Testis (tissue), 3 donors: ENCODE results near the gene PTH2R. TPM values are rescaled to one million over a fixed set of nuclear protein-coding genes. Genes with fewer than 3 reads are reported as not detected.

Source experiments
- DNase-seq: peaks from one replicate; pipeline ENCODE4 v3.0.0-alpha.2; 2019
- H3K27ac ChIP-seq, 2 donors: fragments of 200-600 bp; sonication (generic); one replicate each; pipeline ENCODE4 v1.5.1; 2019
- H3K27me3 ChIP-seq: fragments of 200-600 bp; sonication (generic); one replicate; pipeline ENCODE4 v1.5.1; 2019
- H3K36me3 ChIP-seq: fragments of 200-600 bp; sonication (generic); one replicate; pipeline ENCODE4 v1.5.1; 2017; ENCODE audit warnings: low read depth; ENCODE audit errors: missing control alignments
- H3K4me1 ChIP-seq: fragments of 200-600 bp; sonication (generic); one replicate; pipeline ENCODE4 v1.5.1; 2019
- H3K4me3 ChIP-seq, 2 donors: fragments of 200-600 bp; sonication (generic); one replicate each; pipeline ENCODE4 v1.5.1; 2017 to 2019
- H3K9me3 ChIP-seq: fragments of 200-600 bp; sonication (generic); one replicate; pipeline ENCODE4 v1.5.1; 2017
- CTCF ChIP-seq, 3 experiments: fragments of 450-650 bp in 2 of 3; fragments of 200-600 bp in 1 of 3; sonication (generic) in 1 of 3; IDR thresholded peaks; one replicate each; pipeline ENCODE4 v1.5.1; 2016 to 2019; ENCODE audit warnings: antibody characterized with exemption in 3 of 3, mild to moderate bottlenecking in 2 of 3, moderate library complexity in 1 of 3
- POLR2A ChIP-seq: fragments of 450-650 bp; IDR thresholded peaks from one replicate; pipeline ENCODE4 v1.6.1; 2017; ENCODE audit warnings: antibody characterized with exemption, mild to moderate bottlenecking, moderate library complexity
- WGBS, 2 donors: methylation state at CpG; one replicate each; pipeline ENCODE4 v1.1.5; 2018; 5-methylcytosine and 5-hydroxymethylcytosine counted together
- intact Hi-C: fragments of 100-400 bp; cut with DNase I; formaldehyde crosslinking; loops from one replicate; pipeline ENCODE4 v1.15.1; 2023; ENCODE audit warnings: low total_unique reads
- polyA plus RNA-seq: library from polyadenylated mRNA; stranded (reverse); fragments of 350-450 nt; fragmentation: Illumina TruSeq; extraction: RNeasy Lipid Tissue Mini Kit (QIAGEN cat#74804); gene quantifications from one replicate; pipeline ENCODE4 v1.2.3, GENCODE V29; 2014; ENCODE audit warnings: low read depth, low replicate concordance; ENCODE audit not compliant: insufficient read depth
- total RNA-seq, 2 donors: library from RNA; depleted of rRNA; stranded (reverse); fragments of >200 nt; gene quantifications; one replicate each; pipeline ENCODE4 v1.2.3, GENCODE V29; 2016

Gene PTH2R
- total and polyA plus RNA-seq, 3 donors from 2014 or later: 1.3 to 1.9 (median 1.5) TPM

GRCh38 chr2:208488686-208489564 lies 82.3 kb downstream of the PTH2R start:
- 47 to 63% methylated on average over 12 of the region's 12 CpGs for WGBS, 2 donors
- intact Hi-C loops: no loop called here
- H3K9me3 ChIP-seq: no peaks in the 10 kb centered on the region
- no peak overlapping the region for H3K4me3 ChIP-seq
- no peak overlapping the region for H3K27ac ChIP-seq
- H3K36me3 ChIP-seq: no peaks in the 10 kb centered on the region
- DNase-seq: no peak
- TF ChIP-seq CTCF (IDR thresholded peaks at IDR 0.05): no peak
- no peak for TF ChIP-seq POLR2A
- no peaks in the 10 kb centered on the region for H3K4me1 ChIP-seq
- H3K27me3 ChIP-seq: no peaks in the 10 kb centered on the region

- WGBS, 2 donors: 38 to 49% methylated on average over 2 of the region's 2 CpGs
- Histone ChIP-seq H3K9me3 (no peaks in the 10 kb centered on the region), H3K27me3 (no peaks in the 10 kb centered on the region), H3K27ac (no peak overlapping the region), H3K4me1 (no peaks in the 10 kb centered on the region), H3K36me3 (no peaks in the 10 kb centered on the region), H3K4me3 (no peak overlapping the region)
- TF ChIP-seq CTCF (IDR thresholded peaks at IDR 0.05) (no peak), POLR2A (no peak)
- intact Hi-C loops: no loop called here
- DNase-seq: no peak
Observed at GRCh38 chr2:208489687-208490086, 83.1 kb downstream of the PTH2R start.

- no peak for TF ChIP-seq POLR2A
- no peak for TF ChIP-seq CTCF (IDR thresholded peaks at IDR 0.05)
- Histone ChIP-seq H3K9me3 (no peaks in the 10 kb centered on the region), H3K36me3 (no peaks in the 10 kb centered on the region), H3K4me1 (no peaks in the 10 kb centered on the region), H3K27me3 (no peaks in the 10 kb centered on the region), H3K27ac (no peak overlapping the region), H3K4me3 (no peak overlapping the region)
- WGBS, 2 donors: 53 to 71% methylated on average over 2 of the region's 2 CpGs
- no peak for DNase-seq
- intact Hi-C loops: no loop called here
Observed at GRCh38 chr2:208490492-208490891, 83.9 kb downstream of the PTH2R start.

- intact Hi-C loops: no loop called here
- no peak overlapping the region for H3K27ac ChIP-seq
- H3K36me3 ChIP-seq: no peaks in the 10 kb centered on the region
- no peaks in the 10 kb centered on the region for H3K9me3 ChIP-seq
- no peak for DNase-seq
- H3K4me3 ChIP-seq: no peak overlapping the region
- WGBS, 2 donors: 69 to 72% methylated on average over 2 of the region's 2 CpGs
- no peak for TF ChIP-seq CTCF (IDR thresholded peaks at IDR 0.05)
- TF ChIP-seq POLR2A: no peak
- H3K4me1 ChIP-seq: no peaks in the 10 kb centered on the region
- H3K27me3 ChIP-seq: no peaks in the 10 kb centered on the region
Observed at GRCh38 chr2:208491641-208492040, 85.0 kb downstream of the PTH2R start.

- intact Hi-C loops: no loop called here
- no peaks in the 10 kb centered on the region for H3K9me3 ChIP-seq
- no peak overlapping the region for H3K4me3 ChIP-seq
- TF ChIP-seq POLR2A: no peak
- TF ChIP-seq CTCF (IDR thresholded peaks at IDR 0.05): no peak
- H3K4me1 ChIP-seq: no peaks in the 10 kb centered on the region
- no peaks in the 10 kb centered on the region for H3K27me3 ChIP-seq
- H3K36me3 ChIP-seq: no peaks in the 10 kb centered on the region
- WGBS, 2 donors: 78 to 80% methylated on average over 3 of the region's 3 CpGs
- H3K27ac ChIP-seq: no peak overlapping the region
- DNase-seq: no peak
Observed at GRCh38 chr2:208492069-208492468, 85.5 kb downstream of the PTH2R start.
